ENCODE measurements around the gene CLK2. TPM values are rescaled to one million over a fixed set of nuclear protein-coding genes. Genes with fewer than 3 reads are reported as not detected.
A peak's percentile ranks its signal among the peaks of the same experiment; 100 is the strongest.

Gene CLK2
- total RNA-seq, 1 experiment from 2014 or later = 72.6 TPM

DNA sequence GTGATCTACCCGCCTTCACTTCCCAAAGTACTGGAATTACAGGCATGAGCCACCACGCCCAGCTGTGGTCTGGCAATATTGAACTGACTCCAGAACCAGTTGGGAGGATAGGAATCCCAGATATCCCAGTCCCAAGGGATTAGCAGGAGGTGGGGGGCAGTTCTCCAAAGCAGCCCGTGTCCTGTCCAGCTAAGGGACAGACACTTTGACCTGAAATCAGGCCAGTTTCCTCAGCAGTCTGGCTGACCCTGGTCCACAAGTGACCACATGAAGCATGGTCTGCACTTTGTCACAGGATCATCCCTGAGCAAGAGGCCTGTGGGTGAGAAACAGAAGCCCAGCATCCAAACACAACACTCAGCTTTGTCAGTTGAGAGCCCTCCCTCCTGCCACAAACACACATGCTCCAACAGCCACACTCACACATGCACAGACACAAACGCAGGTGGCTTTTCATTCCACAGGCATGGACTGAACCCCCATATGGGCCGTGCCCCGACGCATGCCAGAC, 32.6 kb upstream of the CLK2 start:
- BruUV-seq (replicated peaks) = no TSS peak
- Histone ChIP-seq H3K4me3 (replicated peaks in 1 of 2; ENCODE audit: low read depth in 1 of 2, low read length in 2 of 2) (no peak overlapping the region), H3K9me2 (ENCODE audit: insufficient read depth) (no peaks in the 10 kb centered on the region), H3K4me1 (ENCODE audit: control insufficient read depth in 1 of 2, insufficient read depth in 2 of 2, low read length in 2 of 2) (peaks cover 8 to 26% of the 10 kb centered on the region in 2 experiments; a peak in 3 of 4 replicates), H2AFZ (ENCODE audit: low read depth, low read length, poor library complexity, severe bottlenecking) (no peak overlapping the region), H3K9ac (ENCODE audit: low read length) (no peak overlapping the region), H3K4me2 (ENCODE audit: low read length) (peak overlapping the region; percentile 15; the same call in 1 of the 2 replicates), H3K27me3 (ENCODE audit: insufficient read depth, low read length) (no peaks in the 10 kb centered on the region), H3K9me3 (ENCODE audit: control insufficient read depth in 1 of 2, insufficient read depth in 1 of 2, low read depth in 1 of 2, low read length in 2 of 2) (no peaks in the 10 kb centered on the region), H4K20me1 (ENCODE audit: insufficient read depth) (no peaks in the 10 kb centered on the region), H3K79me2 (ENCODE audit: insufficient read depth, low read length) (peaks cover 23% of the 10 kb centered on the region), H3K27ac (ENCODE audit: low read depth, low read length) (no peak overlapping the region), H3K36me3 (ENCODE audit: control insufficient read depth in 1 of 2, insufficient read depth in 2 of 2, low read length in 2 of 2) (0 out of 4 replicates have a peak, but pooled peaks cover 0 to 4% of the 10 kb centered on the region in 2 experiments)
- intact Hi-C loops (cut with micrococcal nuclease) = loop anchor here (5.0 kb wide), 1 partner anchor 54 kb away; no protein-coding TSS in a partner anchor
- RAD21 ChIA-PET (ENCODE audit: low non-redundant PET in 1 of 2, low total read pairs in 2 of 2, uncharacterized antibody in 2 of 2, unreplicated experiment in 2 of 2) = no interaction called here
- POLR2A ChIA-PET = no interaction called here
- ATAC-seq = no peak
- CTCF ChIA-PET = no interaction called here
- DNase-seq (ENCODE audit: low read depth, low spot score) = no peak
- no peak for TF ChIP-seq ZFX (IDR thresholded peaks at IDR 0.05)
- TF ChIP-seq, protein P1, sequence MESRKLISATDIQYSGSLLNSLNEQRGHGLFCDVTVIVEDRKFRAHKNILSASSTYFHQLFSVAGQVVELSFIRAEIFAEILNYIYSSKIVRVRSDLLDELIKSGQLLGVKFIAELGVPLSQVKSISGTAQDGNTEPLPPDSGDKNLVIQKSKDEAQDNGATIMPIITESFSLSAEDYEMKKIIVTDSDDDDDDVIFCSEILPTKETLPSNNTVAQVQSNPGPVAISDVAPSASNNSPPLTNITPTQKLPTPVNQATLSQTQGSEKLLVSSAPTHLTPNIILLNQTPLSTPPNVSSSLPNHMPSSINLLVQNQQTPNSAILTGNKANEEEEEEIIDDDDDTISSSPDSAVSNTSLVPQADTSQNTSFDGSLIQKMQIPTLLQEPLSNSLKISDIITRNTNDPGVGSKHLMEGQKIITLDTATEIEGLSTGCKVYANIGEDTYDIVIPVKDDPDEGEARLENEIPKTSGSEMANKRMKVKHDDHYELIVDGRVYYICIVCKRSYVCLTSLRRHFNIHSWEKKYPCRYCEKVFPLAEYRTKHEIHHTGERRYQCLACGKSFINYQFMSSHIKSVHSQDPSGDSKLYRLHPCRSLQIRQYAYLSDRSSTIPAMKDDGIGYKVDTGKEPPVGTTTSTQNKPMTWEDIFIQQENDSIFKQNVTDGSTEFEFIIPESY (IDR thresholded peaks at IDR 0.05; ENCODE audit: extremely low read depth, insufficient replicate concordance, low read length) = no peak
- no peak for TF ChIP-seq SRF (IDR thresholded peaks at IDR 0.05; ENCODE audit: low read depth)
- no peak for TF ChIP-seq CBX3 (IDR thresholded peaks at IDR 0.05; ENCODE audit: low read depth)
- no peak for TF ChIP-seq YY1 (IDR thresholded peaks at IDR 0.05; ENCODE audit: extremely low read depth, insufficient replicate concordance, low read depth, low read length)
- TF ChIP-seq EGR1 (IDR thresholded peaks at IDR 0.05; ENCODE audit: low read depth) = no peak
- TF ChIP-seq FOSL1 (IDR thresholded peaks at IDR 0.05; ENCODE audit: low read depth) = no peak
- no peak for TF ChIP-seq POLR2AphosphoS5 (IDR thresholded peaks at IDR 0.05; ENCODE audit: low read depth, low read length)
- TF ChIP-seq, protein P2, sequence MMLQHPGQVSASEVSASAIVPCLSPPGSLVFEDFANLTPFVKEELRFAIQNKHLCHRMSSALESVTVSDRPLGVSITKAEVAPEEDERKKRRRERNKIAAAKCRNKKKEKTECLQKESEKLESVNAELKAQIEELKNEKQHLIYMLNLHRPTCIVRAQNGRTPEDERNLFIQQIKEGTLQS (IDR thresholded peaks at IDR 0.05) = no peak
- no peak for TF ChIP-seq JUND (IDR thresholded peaks at IDR 0.05)
- no peak for TF ChIP-seq ELF1 (IDR thresholded peaks at IDR 0.05; ENCODE audit: borderline replicate concordance, low read depth)
- no peak for TF ChIP-seq POLR2A (IDR thresholded peaks at IDR 0.05; ENCODE audit: borderline replicate concordance, extremely low read depth, insufficient read depth, insufficient read length)
- TF ChIP-seq EZH2 (IDR thresholded peaks at IDR 0.05) = no peak
- TF ChIP-seq, protein P3, sequence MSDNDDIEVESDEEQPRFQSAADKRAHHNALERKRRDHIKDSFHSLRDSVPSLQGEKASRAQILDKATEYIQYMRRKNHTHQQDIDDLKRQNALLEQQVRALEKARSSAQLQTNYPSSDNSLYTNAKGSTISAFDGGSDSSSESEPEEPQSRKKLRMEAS (IDR thresholded peaks at IDR 0.05) = no peak
